ENCODE data around the gene LIX1.
"Not testable (repeated sequence)": the region's sequence is repeated elsewhere in the genome, so short reads cannot be mapped to it uniquely, and the experiment has no call there.

Gene LIX1

GRCh38 chr5:97100476-97100875 lies 41.9 kb downstream of the LIX1 start:
- DNase-seq, result no peak

- DNase-seq, result no peak
These were observed 43.5 kb downstream of the LIX1 start for GRCh38 chr5:97098922-97099321.

GRCh38 chr5:97097326-97098230 lies 44.8 kb downstream of the LIX1 start:
- no peak for DNase-seq

- DNase-seq, result no peak
These were observed 45.6 kb downstream of the LIX1 start for GRCh38 chr5:97096846-97097245.

GRCh38 chr5:97096191-97096590 lies 46.2 kb downstream of the LIX1 start:
- no peak for DNase-seq

GRCh38 chr5:97095318-97095732 lies 47.1 kb downstream of the LIX1 start:
- no peak for DNase-seq

- DNase-seq, result no peak
These were observed 47.7 kb downstream of the LIX1 start for GRCh38 chr5:97094579-97095317.

- no peak for DNase-seq
These were observed 49.2 kb downstream of the LIX1 start for GRCh38 chr5:97093193-97093592.

- no peak for DNase-seq
These were observed 51.5 kb downstream of the LIX1 start for GRCh38 chr5:97090944-97091343.

GRCh38 chr5:97089149-97089801 lies 53.1 kb downstream of the LIX1 start:
- no peak for DNase-seq

GRCh38 chr5:97088774-97089148 lies 53.6 kb downstream of the LIX1 start:
- DNase-seq, result no peak

GRCh38 chr5:97087138-97087537 lies 55.3 kb downstream of the LIX1 start:
- no peak for DNase-seq

GRCh38 chr5:97085459-97086181 lies 56.8 kb downstream of the LIX1 start:
- DNase-seq, result no peak

- not testable (repeated sequence) for DNase-seq
These were observed 57.5 kb downstream of the LIX1 start for GRCh38 chr5:97084782-97085458.

GRCh38 chr5:97078958-97079743 lies 63.3 kb downstream of the LIX1 start:
- no peak for DNase-seq

- DNase-seq, result no peak
These were observed 65.2 kb downstream of the LIX1 start for GRCh38 chr5:97077246-97077645.

GRCh38 chr5:97076098-97076497 lies 66.3 kb downstream of the LIX1 start:
- DNase-seq, result no peak

- no peak for DNase-seq
These were observed 66.8 kb downstream of the LIX1 start for GRCh38 chr5:97075649-97076048.

GRCh38 chr5:97074859-97075489 lies 67.4 kb downstream of the LIX1 start:
- DNase-seq, result no peak

GRCh38 chr5:97073420-97073819 lies 69.0 kb downstream of the LIX1 start:
- DNase-seq, result no peak

GRCh38 chr5:97072696-97073095 lies 69.7 kb downstream of the LIX1 start:
- no peak for DNase-seq
